Middle frontal gyrus (tissue), 1 donor: ENCODE results near the gene C1GALT1.
A peak's percentile ranks its signal among the peaks of the same experiment; 100 is the strongest.
"Not testable (repeated sequence)": the region's sequence is repeated elsewhere in the genome, so short reads cannot be mapped to it uniquely, and the experiment has no call there.

Experiments used
- DNase-seq: peaks from one replicate; pipeline ENCODE4 v3.0.0-alpha.2; 2015; ENCODE audit warnings: low spot score; ENCODE audit errors: extremely low spot score

C1GALT1 gene

DNA sequence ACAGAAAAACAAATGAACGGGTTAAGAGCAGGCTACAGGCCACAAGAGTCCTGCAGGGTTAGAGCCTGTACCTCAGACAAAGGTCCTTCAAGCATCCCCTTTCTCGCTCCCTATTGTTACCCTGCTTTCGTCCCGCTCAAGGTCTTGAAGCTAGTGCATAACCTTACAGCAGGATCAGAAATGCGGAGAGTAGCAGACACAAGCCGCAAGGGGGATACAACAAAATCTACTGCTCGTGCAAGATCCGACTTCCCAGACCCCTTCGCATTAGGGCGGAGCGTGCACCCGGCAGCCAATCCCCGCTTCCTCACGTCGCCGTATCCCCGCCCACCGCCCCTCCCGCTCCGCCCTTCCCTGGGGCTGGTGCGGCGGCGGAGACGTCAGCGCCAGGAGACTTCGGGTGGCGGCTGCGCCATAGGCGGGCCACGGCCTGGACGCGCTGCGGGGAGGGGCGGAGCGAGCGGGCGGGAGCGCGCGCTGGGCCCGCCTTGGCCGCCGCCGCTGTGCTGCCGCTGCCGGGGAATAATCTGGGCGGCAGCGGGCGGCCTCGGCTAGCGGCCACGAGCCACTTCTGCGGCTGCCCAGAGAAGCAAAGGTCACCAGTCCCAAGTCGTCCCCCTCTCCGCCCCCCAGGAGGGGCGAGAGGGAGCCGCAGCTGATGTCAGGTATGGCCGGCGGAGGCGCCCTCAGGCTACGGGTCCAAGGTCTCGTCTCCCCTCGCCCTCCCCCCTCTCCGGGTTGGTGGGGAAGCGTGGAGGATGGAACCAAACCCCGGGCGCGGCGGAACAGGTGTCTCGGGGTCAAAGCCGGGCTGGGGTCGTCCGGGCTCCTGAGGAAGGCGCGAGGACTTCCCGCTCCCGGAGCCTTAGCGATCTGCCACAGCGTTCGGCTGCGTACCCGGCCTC, at the start of gene C1GALT1:
C1GALT1 (plus strand) TSS at position 389 of the 905 bp plus-strand sequence. CDS start 51,776 bp downstream, outside the sequence.
- DNase-seq: peak; percentile 93

DNA sequence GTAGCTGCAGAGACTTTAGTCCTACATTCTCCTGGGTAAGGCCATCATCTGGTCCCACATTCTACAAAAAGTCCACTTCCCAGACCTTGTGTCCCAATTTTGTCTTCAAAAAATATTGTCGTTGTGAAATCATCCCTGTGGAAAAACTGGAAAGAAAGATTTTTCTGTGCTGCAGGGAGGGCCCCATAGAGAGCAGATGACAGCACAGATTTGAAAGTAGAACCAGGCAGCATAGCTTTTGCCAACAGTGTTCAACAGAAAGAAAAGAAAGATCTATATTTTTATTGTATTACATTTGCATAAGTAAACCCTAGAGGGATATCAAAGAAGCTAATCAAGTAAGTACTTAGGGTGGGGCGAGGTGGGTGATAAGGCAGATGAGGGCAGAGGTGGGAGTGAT, 48.3 kb upstream of the C1GALT1 start:
- DNase-seq: no peak

- no peak for DNase-seq
Observed at GRCh38 chr7:7135074-7135473, 47.3 kb upstream of the C1GALT1 start.

DNA sequence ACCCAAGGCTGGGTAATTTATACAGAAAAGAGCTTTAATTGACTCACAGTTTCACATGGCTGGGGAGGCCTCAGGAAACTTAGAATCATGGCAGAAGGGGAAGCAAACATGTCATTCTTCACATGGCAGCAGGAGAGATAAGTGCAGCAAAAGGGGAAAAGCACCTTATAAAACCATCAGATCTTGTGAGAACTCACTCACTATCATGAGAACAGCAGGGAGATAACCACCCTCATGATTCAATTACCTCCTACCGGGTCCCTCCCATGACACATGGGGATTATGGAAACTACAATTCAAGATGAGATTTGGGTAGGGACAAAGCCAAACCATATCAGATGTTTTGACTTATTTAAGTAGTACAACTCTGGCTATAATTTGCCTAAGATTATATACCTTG, 46.4 kb upstream of the C1GALT1 start:
- DNase-seq: not testable (repeated sequence)

DNA sequence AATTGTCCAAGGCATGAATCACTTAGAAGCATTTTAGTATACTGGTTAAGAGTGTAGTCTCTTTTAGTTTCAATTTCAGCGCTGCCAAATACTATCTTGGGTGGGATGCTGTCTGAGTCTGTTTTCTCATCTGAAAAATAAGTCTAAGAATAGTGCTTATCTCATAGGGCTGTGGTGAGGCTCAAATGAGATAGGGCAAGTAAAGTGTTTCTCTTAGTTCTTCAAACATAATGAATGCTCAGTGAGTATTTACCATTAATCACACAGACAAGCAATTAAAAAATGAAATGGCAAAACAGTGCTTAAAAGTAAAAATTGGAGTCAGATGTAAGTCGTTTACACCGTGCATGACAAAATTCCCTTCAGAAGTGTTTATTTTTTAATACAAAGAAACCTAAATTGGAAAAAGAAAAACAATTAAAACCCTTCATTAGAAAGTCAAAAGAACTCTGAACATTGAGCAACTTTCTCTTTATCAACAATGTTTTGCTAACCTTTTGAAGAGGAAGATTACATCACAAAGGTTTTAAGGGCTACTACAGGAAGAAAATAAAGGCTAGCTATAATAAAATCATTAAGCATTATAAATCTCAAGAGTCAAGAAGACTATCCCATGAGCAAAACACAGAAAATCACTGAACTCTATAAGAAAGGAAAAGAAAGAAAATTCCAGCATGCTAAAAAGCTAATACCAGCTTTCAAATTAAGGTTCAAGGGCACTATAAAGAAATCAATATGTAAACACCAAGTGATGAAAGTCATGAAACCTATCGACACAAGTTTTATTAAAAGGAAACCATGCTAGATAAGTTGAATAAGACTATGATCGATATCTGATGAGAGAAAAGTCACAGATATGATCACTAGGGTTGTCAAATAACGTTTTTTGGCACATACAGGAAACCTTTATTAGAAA, 45.6 kb upstream of the C1GALT1 start:
- no peak for DNase-seq

DNA sequence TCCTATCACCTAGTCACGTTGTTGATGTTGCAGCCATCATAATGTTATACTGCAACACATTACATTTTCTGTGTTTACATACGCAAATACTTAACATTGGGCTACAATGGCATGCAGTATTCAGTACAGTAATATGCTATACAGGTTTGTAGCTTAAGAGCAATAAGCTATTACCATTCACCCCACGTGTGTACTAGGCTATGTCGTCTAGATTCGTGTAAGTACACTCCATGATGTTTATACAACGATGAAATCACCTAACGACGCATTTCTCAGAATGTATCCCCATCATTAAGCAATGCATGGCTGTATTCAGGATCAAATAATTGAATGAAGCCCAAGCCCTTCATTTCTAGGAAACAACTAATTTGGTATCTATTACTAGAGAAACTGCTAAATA, 43.4 kb upstream of the C1GALT1 start:
- DNase-seq: no peak

DNA sequence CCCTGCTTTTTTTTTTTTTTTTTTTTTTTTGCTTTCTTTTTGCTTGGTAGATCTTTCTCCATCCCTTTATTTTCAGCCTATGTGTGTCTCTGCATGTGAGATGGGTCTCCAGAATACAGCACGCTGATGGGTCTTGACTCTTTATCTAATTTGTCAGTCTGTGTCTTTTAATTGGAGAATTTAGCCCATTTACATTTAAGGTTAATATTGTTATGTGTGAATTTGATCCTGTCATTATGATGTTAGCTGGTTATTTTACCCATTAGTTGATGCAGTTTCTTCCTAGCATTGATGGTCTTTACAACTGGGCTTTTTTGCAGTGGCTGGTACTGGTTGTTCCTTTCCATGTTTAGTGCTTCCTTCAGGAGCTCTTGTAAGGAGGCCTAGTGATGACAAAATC, 38.9 kb upstream of the C1GALT1 start:
- DNase-seq: not testable (repeated sequence)

DNA sequence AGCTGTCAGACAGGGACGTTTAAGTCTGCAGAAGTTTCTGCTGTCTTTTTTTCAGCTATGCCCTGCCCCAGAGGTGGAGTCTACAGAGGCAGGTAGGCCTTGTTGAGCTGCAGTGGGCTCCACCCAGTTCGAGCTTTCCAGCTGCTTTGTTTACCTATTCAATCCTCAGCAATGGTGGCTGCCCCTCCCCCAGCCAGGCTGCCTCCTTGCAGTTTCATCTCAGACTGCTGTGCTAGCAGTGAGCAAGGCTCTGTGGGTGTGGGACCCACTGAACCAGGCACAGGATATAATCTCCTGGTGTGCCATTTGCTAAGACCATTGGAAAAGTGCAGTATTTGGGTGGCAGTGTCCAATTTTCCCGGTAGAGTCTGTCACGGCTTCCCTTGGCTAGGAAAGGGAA, 37.2 kb upstream of the C1GALT1 start:
- not testable (repeated sequence) for DNase-seq

- no peak for DNase-seq
Observed at GRCh38 chr7:7146837-7147236, 35.5 kb upstream of the C1GALT1 start.

GRCh38 chr7:7148798-7149481, 33.4 kb upstream of the C1GALT1 start:
- no peak for DNase-seq

- no peak for DNase-seq
Observed at GRCh38 chr7:7151285-7151684, 31.1 kb upstream of the C1GALT1 start.

- no peak for DNase-seq
Observed at GRCh38 chr7:7151865-7152264, 30.5 kb upstream of the C1GALT1 start.

DNA sequence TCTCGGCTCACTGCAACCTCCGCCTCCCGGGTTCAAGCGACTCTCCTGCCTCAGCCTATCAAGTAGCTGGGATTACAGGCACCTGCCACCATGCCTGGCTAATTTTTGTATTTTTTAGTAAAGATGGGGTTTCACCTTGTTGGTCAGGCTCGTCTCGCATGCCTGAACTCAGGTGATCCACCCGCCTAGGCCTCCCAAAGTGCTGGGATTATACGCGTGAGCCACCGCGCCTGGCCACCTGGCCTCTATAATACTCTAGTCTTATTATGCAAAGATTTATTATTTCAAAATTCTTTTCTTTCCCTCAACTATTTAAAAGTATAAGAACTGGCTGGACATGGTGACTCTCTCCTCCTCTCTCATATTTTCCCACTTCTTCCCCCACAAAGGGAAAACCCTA, 30.0 kb upstream of the C1GALT1 start:
- no peak for DNase-seq

DNA sequence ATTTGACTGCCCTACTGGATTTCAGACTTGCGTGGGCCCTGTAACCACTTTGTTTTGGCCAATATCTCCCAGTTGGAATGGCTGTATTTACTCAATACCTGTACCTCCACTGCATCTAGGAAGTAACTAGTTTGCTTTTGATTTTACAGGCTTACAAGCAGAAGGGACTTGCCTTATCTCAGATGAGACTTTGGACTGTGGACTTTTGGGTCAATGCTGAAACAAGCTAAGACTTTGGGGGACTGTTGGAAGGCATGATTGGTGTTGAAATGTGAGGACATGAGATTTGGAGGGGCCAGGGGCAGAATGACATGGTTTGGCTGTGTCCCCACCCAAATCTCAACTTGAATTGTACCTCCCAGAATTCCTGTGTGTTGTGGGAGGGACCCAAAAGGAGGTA, 28.0 kb upstream of the C1GALT1 start:
- not testable (repeated sequence) for DNase-seq

- no peak for DNase-seq
Observed at GRCh38 chr7:7156663-7157062, 25.7 kb upstream of the C1GALT1 start.

GRCh38 chr7:7157177-7157886, 25.0 kb upstream of the C1GALT1 start:
- DNase-seq: no peak

- no peak for DNase-seq
Observed at GRCh38 chr7:7157887-7158271, 24.5 kb upstream of the C1GALT1 start.

DNA sequence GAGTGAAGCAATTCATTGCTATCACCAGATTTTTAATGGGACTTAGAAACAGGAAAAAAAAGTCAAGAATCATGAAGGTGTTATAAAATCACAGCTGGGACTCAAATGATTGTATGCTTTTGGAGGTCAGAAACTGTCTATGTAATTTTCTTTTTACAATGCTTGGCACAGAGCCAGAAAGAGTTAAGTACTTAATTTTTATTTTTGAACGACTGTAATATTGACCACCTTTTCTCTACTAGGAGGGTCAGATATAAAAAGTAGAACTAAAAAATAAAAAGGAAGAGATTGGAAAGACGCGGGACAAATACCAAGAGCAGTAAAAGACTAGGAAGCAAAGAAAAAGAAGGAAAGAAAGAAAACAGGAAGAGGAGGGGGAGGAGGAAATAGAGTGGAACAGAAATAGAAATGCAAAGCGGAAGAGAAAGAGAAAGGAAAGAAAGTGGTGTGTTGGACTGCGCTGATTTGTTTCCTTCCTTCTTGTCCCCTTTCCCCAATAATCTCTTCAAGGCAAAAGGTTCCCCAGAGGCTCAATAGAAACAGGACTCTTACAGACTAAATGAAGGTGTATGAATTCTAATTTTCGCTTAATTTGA, 23.2 kb upstream of the C1GALT1 start:
- no peak for DNase-seq

DNA sequence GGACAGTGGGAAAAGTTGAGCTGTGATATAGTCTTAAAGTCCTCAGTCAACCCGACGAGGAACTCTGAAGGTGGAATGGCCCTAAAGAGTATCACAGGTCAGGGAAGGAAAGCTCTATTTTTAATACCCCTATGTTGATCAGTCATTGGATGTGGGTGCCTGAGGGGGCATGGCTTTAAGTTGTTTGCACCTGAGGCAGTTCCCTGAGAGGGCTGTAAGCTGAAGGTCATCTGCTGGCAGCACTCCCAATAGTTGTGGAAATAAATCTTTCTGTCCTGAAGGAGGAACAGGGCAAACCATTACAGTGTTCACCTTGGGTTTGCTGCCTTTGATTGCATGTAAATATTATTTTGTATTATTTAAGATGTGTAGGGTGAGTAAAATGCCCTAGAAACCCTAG, 17.8 kb upstream of the C1GALT1 start:
- DNase-seq: no peak

- no peak for DNase-seq
Observed at GRCh38 chr7:7165372-7165771, 17.0 kb upstream of the C1GALT1 start.

GRCh38 chr7:7166318-7166717, 16.0 kb upstream of the C1GALT1 start:
- no peak for DNase-seq
